Fibroblast of skin of scalp (primary cell): ENCODE results near the gene GBA3.

Experiments
- DNase-seq: peaks from one replicate; pipeline ENCODE4 v3.0.0-alpha.2; 2013

Gene GBA3

GRCh38 chr4:22787753-22788375 is 95.1 kb downstream of the GBA3 start:
- no peak for DNase-seq

- DNase-seq = no peak
These were observed 97.9 kb downstream of the GBA3 start for GRCh38 chr4:22790631-22791030.

DNA sequence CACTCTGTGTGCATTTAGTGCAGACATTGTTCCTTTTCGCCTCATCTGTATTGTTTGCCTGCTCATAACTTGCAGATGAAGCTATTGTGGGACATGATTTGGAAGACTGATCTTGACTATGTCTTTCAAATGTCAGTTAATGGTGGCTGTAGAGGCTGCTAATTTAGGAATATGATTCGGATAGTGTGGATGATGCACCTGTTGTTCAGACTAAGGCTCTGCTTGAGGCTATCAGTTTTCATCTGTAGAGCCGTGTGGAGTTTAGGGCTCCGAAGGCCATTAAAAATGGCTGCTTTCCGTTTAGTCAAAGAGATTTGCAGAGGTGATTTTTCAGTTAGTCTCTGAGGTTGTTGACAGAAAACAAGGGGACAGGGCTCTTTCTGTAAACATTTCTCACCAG is 102.0 kb downstream of the GBA3 start:
- DNase-seq = no peak

GRCh38 chr4:22801391-22801790 is 108.7 kb downstream of the GBA3 start:
- no peak for DNase-seq

DNA sequence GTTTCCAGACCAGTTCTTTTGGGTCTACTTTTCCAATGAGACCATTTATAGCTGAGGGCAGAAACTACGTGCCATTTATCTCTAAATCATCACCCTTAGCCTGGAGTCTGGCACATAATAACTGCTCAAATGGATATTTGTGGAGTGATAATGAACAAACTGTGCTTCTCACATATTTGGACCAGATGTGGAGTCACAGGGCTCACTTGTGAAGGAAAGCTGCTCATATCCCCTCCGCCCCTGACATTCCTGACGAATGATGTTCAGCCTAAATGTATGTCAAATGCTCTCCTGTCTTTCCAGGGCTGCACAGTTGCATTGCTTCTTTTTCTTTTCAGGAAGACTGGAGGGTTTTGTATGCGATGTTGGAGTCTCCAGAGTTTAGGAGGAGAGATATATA is 110.1 kb downstream of the GBA3 start:
- peak; percentile 2 for DNase-seq

GRCh38 chr4:22803512-22803911 is 110.8 kb downstream of the GBA3 start:
- no peak for DNase-seq

DNA sequence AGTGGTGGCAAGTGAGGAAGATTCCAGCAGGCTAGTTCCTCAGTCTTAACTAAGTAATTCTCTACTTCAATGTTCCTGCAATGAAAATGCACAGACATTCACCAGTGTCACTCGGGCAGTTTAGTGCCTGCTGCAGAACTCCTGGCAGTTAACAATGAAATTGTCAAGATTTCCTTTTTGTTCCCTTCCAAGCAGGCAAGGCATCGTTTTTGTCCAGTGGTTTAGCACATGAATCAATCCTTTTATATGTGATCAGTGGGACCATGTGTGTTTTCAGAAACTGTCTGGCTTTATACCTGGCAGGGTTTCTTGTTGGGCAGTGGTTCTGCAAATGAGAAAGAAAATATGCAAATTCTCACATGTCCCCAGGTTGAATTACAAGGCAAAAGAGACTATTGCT is 122.2 kb downstream of the GBA3 start:
- no peak for DNase-seq

DNA sequence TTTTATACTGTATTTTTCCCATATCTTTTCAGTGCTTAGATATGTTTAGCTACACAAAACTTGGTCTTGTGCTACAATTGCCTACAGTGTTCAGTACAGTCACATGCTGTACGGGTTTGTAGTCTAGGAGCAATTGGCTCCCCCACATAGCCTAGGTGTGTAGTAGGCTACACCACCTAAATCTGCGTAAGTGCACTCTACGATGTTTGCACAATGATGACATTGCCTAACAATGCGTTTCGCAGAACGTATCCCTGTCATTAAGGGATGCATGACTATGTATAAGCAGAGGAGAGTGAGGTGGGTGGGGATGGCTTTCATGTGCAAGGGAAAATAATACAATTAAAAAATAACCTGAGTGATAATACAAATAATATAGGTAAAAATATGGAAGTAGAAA is 131.4 kb downstream of the GBA3 start:
- DNase-seq = no peak

DNA sequence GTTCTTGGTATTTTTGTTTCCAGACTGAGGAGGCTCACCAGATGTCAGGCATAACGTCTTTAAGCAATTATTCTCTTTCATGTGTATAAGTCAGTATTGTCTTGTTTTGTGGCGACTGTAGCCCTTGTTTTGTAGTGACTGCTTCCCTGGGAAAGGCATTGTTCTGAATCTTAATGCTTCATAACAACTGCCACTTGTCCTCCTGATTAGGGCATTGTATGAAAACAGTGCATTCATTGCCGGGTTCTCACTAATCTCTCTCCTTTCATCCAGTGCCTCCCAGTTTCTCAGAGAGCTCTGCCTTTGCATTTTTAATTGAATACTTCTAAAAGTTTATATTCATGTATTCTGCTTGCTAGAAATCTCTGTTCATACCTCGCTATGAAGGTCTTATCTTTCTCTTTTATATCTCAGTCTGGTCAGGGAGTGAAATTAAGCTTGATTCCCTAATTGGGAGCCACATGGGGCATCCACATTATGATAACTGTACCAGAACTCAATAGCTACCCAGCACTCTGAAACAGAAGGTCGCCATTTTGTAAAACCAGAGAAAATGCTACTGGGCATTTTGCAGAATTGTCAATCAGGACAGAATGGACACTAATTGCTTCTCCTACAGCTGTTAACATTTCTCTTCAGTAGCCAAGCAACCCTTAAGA is 149.8 kb downstream of the GBA3 start:
- DNase-seq = no peak

DNA sequence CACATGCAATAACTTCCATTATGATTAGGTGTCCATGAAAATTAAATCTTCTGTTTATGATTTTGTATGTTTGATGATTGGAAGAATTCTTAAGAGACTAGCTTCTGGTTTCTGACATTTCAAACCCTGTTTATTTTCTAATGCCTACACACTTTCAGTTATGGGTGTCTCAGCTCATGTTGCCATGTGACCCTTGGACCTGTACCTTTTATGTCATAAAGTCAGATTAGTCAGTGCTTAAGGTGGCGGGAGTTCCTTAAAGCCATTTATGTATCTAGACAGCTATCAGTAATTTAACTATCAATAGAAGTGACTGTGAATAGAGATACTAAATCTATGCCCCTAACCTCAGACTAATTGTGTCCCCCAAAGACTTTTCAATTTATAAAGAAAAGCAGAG is 155.6 kb downstream of the GBA3 start:
- DNase-seq = no peak

GRCh38 chr4:22850055-22850454 is 157.3 kb downstream of the GBA3 start:
- no peak for DNase-seq

GRCh38 chr4:22850630-22851029 is 157.9 kb downstream of the GBA3 start:
- no peak for DNase-seq

DNA sequence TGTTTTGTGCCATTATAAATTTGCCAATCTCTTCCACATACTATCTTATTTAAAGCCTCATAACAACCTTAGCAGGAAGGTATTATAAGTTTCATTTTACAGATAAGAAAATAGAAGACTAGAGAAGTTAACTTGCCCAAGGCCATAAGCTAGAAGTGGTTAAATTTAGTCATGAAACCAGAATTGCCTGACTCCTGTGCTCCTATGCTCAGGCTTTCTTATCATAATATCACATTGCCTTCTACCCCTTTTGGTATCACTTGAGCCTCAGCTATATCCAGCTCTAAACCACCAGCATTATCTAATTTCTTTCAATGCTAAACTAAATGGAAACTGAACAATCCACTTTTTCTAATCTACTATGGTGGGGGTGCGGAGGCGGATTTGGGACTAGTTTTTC is 164.7 kb downstream of the GBA3 start:
- no peak for DNase-seq

- DNase-seq = no peak
These were observed 166.6 kb downstream of the GBA3 start for GRCh38 chr4:22859318-22859717.
